Ishikawa (cell line): Measurements from ENCODE around the gene DYNC1I1.

Experiments
- CREB1 ChIP-seq: IDR thresholded peaks from 2 replicates; pipeline ENCODE4 v1.6.1; 2012; ENCODE audit warnings: low read depth
- EGR1 ChIP-seq: IDR thresholded peaks from 2 replicates; pipeline ENCODE4 v1.6.1; 2012
- NFIC ChIP-seq: IDR thresholded peaks from 2 replicates; pipeline ENCODE4 v1.6.1; 2012
- TAF1 ChIP-seq: IDR thresholded peaks from 2 replicates; pipeline ENCODE4 v1.6.1; 2012; ENCODE audit warnings: low read depth, mild to moderate bottlenecking
- TCF12 ChIP-seq: IDR thresholded peaks from 2 replicates; pipeline ENCODE4 v1.6.1; 2012; ENCODE audit warnings: low read depth

DNA sequence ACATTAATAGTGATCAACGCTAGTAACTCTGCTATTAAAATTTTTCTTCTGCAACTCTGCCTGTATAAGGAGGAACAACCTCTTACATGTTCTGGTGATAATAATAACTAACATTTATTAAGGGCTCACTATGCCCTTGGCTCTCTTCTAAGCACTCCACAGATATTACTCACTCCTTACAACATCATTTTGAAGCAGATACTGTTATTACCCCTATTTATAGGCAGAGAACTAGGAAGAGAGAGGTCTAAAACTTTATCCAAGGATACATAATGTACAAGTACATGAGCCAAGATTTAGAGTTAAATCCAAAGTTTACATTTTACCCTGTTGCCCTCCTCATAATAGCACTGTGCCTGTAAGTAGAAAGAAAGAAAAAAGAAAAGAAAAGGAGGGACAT, 205.6 kb downstream of the DYNC1I1 start:
- TF ChIP-seq CREB1 (no peak), TAF1 (no peak), TCF12 (no peak), NFIC (no peak), EGR1 (no peak)
